ENCODE results near the gene TRIM28. TPM values are rescaled to one million over a fixed set of nuclear protein-coding genes. Genes with fewer than 3 reads are reported as not detected.

Gene TRIM28
- total and polyA plus RNA-seq, 9 of the 15 experiments (the other 6 are each of a cell fraction or from before 2014, with no cell fraction given) = 12.1 to 797 (median 490) TPM

GRCh38 chr19:58572818-58573657, 29.2 kb downstream of the TRIM28 start, which contains the start of gene MZF1 (continued):
- TF ChIP-seq HINFP (tag; conservative IDR thresholded peaks at IDR 0.05; ENCODE audit: low read depth) (no peak), HDAC2 (IDR thresholded peaks at IDR 0.05) (peak; percentile 11; the same call in 1 of the 2 replicates), RAD51 (IDR thresholded peaks at IDR 0.05; ENCODE audit: borderline replicate concordance, low read depth) (no peak), ETS2 (tag; IDR thresholded peaks at IDR 0.05; ENCODE audit: borderline replicate concordance, poor library complexity, severe bottlenecking) (no peak), SREBF2 (CRISPR knock-in tag; IDR thresholded peaks at IDR 0.05) (no peak), CTBP1 (IDR thresholded peaks at IDR 0.05; ENCODE audit: borderline replicate concordance) (peak; percentile 46), MYNN (IDR thresholded peaks at IDR 0.05) (peak; percentile 91), MYNN (CRISPR knock-in tag; IDR thresholded peaks at IDR 0.05) (no peak), NFE2 (IDR thresholded peaks at IDR 0.05; ENCODE audit: low read depth) (no peak), TRIM28 (IDR thresholded peaks at IDR 0.05) (peak; percentile 56; the same call in 1 of the 2 replicates), PURB (CRISPR knock-in tag; IDR thresholded peaks at IDR 0.05; ENCODE audit: low read depth) (no peak), CREB3L1 (IDR thresholded peaks at IDR 0.05; ENCODE audit: borderline replicate concordance, low read depth) (peak; percentile 78), ZNF316 (IDR thresholded peaks at IDR 0.05) (no peak), DNMT1 (IDR thresholded peaks at IDR 0.05) (peak; percentile 84; the same call in 1 of the 2 replicates), ZBED1 (IDR thresholded peaks at IDR 0.05) (no peak; the same call in 1 of the 2 replicates), ZNF263 (CRISPR knock-in tag; IDR thresholded peaks at IDR 0.05; ENCODE audit: borderline replicate concordance) (peak; percentile 46; the same call in 1 of the 2 replicates), SAFB (IDR thresholded peaks at IDR 0.05; ENCODE audit: borderline replicate concordance, low read depth, low read length) (no peak), FOXM1 (IDR thresholded peaks at IDR 0.05; ENCODE audit: low read depth) (no peak), FOXM1 (CRISPR knock-in tag; IDR thresholded peaks at IDR 0.05; ENCODE audit: low read depth) (no peak), BCOR (IDR thresholded peaks at IDR 0.05) (no peak), ZNF3 (CRISPR knock-in tag; IDR thresholded peaks at IDR 0.05) (no peak), AFF1 (IDR thresholded peaks at IDR 0.05; ENCODE audit: low read depth in 1 of 2, partially characterized antibody in 2 of 2) (peak; percentile 34 to 90), DMBX1 (CRISPR knock-in tag; IDR thresholded peaks at IDR 0.05; ENCODE audit: borderline replicate concordance) (peak; percentile 57; the same call in 1 of the 2 replicates), TRIM24 (IDR thresholded peaks at IDR 0.05) (peak; percentile 35 to 76; a peak in 3 of 4 replicates)

All from K562 (cell line).